GM12892 (cell line): ENCODE measurements around the gene ATXN1.
"Not testable (repeated sequence)": the region's sequence is repeated elsewhere in the genome, so short reads cannot be mapped to it uniquely, and the experiment has no call there.

Experiments used
- DNase-seq: peaks from one replicate; pipeline ENCODE4 v3.0.0; 2011; ENCODE audit not compliant: insufficient read length
- FAIRE-seq: peaks from 2 replicates; lab custom pipeline; 2011; peaks lifted over from hg19 to GRCh38; lab: Jason Lieb, UNC
- POLR2A ChIP-seq: IDR thresholded peaks from 2 replicates; pipeline ENCODE4 v1.6.1; 2011; ENCODE audit warnings: low read depth, low read length, control low read depth
- POLR2AphosphoS5 ChIP-seq: IDR thresholded peaks from 2 replicates; pipeline ENCODE4 v1.6.1; 2011; ENCODE audit warnings: low read depth, low read length, control low read depth
- TAF1 ChIP-seq: IDR thresholded peaks from 2 replicates; pipeline ENCODE4 v1.6.1; 2011; ENCODE audit warnings: low read depth, mild to moderate bottlenecking, control low read depth, low read length, borderline replicate concordance

The ATXN1 gene

GRCh38 chr6:16633465-16633864 is 127.8 kb downstream of the ATXN1 start:
- TF ChIP-seq POLR2AphosphoS5 = no peak
- DNase-seq = no peak
- FAIRE-seq = no peak

GRCh38 chr6:16632101-16632500 is 129.2 kb downstream of the ATXN1 start:
- no peak for TF ChIP-seq POLR2AphosphoS5
- no peak for TF ChIP-seq POLR2A
- no peak for TF ChIP-seq TAF1
- no peak for FAIRE-seq
- DNase-seq = no peak

- no peak for FAIRE-seq
- TF ChIP-seq POLR2A (no peak), POLR2AphosphoS5 (no peak), TAF1 (no peak)
- no peak for DNase-seq
Observed at GRCh38 chr6:16630026-16630643, 131.1 kb downstream of the ATXN1 start.

DNA sequence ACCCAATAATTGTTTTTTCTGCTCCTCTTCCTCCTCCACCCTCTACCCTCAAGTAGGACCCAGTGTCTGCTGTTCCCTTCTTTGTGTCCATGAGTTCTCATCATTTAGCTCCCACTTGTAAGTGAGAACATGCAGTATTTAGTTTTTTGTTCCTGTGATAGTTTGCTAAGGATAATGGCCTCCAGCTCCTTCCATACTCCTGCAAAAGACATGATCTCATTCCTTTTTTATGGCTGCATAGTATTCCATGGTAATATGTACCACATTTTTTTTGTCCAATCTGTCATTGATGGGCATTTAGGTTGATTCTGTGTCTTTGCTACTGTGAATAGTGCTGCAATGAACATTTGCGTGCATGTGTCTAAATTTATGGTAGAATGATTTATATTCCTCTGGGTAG is 132.7 kb downstream of the ATXN1 start:
- FAIRE-seq, DNase-seq: not testable (repeated sequence)

- DNase-seq = no peak
- no peak for FAIRE-seq
- no peak for TF ChIP-seq POLR2AphosphoS5
- no peak for TF ChIP-seq TAF1
- no peak for TF ChIP-seq POLR2A
Observed at GRCh38 chr6:16626650-16627049, 134.6 kb downstream of the ATXN1 start.

DNA sequence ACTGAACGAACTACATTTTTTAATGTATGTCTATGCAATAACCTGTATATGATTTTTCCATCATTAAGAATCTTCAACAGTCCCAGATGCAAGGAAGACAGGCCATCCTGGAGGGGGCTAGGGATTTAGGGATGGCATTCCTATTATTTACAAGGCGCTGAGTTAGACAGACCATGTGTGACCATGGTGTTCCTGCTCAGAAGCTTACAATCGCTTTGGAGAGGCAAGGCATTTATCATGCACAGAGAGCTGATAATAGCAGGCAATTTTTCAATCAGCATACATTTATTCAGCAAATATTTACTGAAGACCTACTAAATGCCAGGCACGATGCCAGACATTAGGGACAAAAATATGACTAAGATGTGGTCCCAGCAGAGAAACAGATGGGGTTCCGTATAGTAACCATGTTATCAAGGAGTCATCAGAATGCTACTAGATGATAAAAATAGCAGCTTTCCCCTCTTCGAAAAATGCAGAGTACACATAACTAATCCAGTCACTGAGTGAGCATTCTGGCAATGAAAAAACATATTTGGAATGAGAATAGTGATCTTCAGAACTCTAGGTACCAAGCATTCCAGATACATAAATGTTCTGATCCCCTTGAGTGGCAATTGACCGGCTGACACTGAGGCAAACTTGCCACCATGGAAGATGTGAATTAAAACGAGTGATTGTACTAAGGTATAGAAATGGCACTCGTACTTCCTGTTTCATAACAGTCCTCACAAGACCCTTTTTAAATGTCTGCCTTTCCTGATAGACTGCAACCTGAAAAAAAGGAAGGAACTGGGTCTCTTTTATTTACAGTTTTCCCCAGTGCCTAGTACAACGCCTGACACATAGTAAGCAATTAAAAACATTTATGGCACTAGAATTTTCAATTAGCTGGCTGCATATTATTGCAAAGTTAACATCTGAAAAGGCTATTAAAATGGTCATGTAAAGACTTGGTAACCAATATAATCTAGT is 135.7 kb downstream of the ATXN1 start:
- FAIRE-seq (no peak), DNase-seq (no peak)
- TF ChIP-seq TAF1 = no peak
- no peak for TF ChIP-seq POLR2AphosphoS5
- no peak for TF ChIP-seq POLR2A

GRCh38 chr6:16624636-16625290 is 136.5 kb downstream of the ATXN1 start:
- TF ChIP-seq POLR2AphosphoS5 (no peak), POLR2A (no peak), TAF1 (no peak)
- no peak for FAIRE-seq

GRCh38 chr6:16623731-16624130 is 137.5 kb downstream of the ATXN1 start:
- no peak for TF ChIP-seq TAF1
- no peak for TF ChIP-seq POLR2AphosphoS5
- TF ChIP-seq POLR2A = no peak
- DNase-seq = no peak
- FAIRE-seq = no peak

More at GRCh38 chr6:16624636-16625290, 136.5 kb downstream of the ATXN1 start:
- DNase-seq = no peak

DNA sequence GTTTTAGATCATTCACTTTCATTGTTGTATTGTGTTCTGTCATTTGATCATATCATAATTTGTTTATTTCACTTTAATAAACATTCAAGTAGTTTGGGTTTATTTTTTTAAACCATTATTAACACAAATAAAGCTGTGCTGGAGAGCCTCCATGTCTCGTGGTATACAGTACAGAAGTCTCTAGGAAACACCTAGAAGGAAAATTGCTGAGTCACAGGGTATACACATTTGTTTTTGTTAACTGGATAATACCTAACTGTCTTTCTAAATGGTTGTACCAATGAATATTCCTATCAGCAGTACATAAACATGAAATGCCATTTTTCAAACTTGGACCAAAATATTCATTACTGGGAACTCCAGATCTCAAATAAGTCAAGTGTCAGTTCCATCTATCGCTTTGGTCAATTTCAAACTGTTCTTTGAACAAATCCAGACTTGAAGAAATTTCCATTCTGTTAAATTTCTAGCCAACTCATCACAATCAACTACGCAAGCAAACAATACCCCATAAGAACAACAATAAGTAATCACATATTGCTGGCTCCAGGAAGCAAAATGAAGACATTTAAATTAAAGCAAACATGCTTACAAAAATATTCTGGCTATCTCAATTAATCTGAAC is 138.1 kb downstream of the ATXN1 start:
- no peak for FAIRE-seq
- no peak for DNase-seq
- no peak for TF ChIP-seq POLR2A

GRCh38 chr6:16622193-16622592 is 139.1 kb downstream of the ATXN1 start:
- no peak for DNase-seq
- no peak for TF ChIP-seq POLR2AphosphoS5
- TF ChIP-seq TAF1 = no peak
- no peak for TF ChIP-seq POLR2A
- no peak for FAIRE-seq

DNA sequence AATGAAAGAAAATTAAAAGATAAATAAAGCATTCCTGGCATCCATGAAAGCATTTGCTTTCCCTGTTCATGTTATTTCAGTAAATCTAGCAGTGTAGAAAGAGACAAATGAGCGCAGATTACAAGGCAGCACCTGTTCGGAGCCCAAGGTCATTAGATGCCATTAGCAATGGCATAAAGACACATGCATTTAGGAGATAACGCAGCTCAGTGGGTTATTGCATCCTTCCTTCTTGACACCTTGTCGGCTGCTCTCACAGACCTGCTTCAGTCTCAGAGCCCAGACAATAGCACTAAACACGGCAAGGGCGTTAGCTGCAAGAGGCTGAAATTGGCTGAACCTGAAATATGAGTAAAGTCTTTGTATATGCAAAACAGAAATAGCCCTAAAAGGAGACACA is 140.3 kb downstream of the ATXN1 start:
- DNase-seq (no peak), FAIRE-seq (no peak)
- TF ChIP-seq TAF1 (no peak), POLR2A (no peak), POLR2AphosphoS5 (no peak)
